HG02943 (cell line): ENCODE measurements around the gene GABBR2.

ENCODE experiments used
- ATAC-seq: cut with Tn5 transposase; IDR thresholded peaks from one replicate; pipeline ENCODE4 v1.9.1; 2021; ENCODE audit warnings: mild to moderate bottlenecking, low read depth, moderate library complexity; ENCODE audit not compliant: unreplicated experiment

The GABBR2 gene

GRCh38 chr9:98552331-98552730 lies 156.4 kb downstream of the GABBR2 start:
- ATAC-seq = no peak

DNA sequence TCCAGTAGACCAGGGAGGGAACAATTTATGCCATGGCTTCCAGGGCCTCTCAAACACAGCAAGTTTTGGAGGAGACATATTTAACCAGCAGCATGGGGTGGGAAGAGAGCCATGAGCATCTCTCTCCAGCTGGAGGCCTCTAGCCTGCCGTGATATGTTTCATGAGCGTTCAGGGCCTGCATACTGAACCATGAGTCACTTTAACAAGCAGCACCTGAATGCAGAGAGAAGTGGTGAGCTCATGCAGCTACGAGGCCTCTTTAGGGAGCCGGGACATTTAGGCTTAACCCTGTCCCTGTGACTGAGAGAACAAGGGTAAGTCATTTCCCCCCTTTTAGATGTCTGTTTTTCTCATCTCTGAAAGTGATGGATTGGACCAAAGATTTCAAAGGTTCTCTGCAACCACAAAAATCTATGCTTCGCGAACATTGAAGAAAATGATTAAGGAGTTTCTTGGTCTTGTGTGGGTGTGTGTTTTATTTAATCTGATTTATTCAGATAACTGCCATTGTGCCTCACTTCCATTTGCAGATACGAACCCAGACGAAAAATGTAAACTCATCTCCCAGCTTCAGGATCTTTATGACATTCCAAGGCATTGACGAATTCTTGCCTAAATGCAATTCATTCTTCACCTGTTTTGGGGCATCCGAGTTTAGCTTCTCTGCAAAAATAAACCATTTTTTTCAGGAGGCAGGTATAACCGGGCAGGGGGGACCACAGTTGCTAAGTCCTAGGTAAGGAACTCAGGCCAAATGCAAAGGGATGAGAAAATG lies 157.0 kb downstream of the GABBR2 start:
- no peak for ATAC-seq

DNA sequence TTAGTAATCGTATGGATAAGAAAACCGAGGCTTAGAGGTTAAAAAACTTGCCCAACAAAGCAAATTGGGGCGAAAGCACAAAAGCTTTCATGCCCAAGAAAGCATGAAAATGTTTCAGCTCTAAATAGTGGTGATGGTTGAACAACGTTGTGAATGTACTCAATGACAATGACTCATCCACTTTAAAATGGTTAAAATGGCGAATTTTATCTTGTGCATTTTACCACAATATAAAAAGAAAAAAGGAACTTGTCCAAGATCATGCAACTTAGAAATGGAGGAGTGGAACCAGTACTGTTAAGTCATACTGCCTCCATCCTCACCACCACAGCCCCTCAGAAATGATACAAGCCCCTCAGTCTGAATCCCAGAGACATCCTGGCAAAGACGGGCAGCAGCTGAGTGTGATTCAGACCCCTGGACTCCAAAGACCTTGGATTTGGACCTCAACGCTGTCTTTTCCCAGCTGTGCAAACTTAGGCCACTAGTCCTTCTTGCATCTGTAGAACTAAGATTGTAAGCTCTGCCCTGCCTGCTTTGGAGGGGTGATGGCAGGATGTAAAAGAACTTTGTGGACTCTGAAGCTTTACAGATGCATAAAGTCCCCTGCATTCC lies 158.4 kb downstream of the GABBR2 start:
- ATAC-seq = no peak

- no peak for ATAC-seq
Observed at GRCh38 chr9:98549401-98549800, 159.3 kb downstream of the GABBR2 start.

- no peak for ATAC-seq
Observed at GRCh38 chr9:98547606-98548005, 161.1 kb downstream of the GABBR2 start.

- ATAC-seq = no peak
Observed at GRCh38 chr9:98545021-98545420, 163.7 kb downstream of the GABBR2 start.

- no peak for ATAC-seq
Observed at GRCh38 chr9:98541684-98542230, 167.0 kb downstream of the GABBR2 start.

- ATAC-seq = no peak
Observed at GRCh38 chr9:98540476-98540875, 168.3 kb downstream of the GABBR2 start.

- no peak for ATAC-seq
Observed at GRCh38 chr9:98539954-98540353, 168.8 kb downstream of the GABBR2 start.

- no peak for ATAC-seq
Observed at GRCh38 chr9:98538626-98539031, 170.1 kb downstream of the GABBR2 start.

DNA sequence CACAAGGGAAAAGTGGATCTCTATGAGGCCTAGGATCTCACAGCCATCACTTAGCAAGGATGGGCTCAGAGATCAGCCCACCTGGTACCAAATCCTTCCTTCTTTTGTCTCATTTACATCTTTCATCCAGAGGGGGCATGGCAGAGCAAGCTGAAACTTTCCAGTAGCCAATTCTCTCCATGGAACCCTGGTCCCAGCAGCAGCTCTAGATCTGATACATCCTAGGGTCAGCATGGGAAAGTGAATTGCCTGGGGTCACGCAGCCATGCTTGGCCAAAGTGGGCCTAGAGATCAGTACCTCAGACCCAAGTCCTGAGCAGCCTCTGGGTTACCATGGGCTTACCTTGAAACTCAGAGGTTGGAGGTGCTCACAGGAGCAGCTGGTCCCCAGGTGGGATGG lies 170.5 kb downstream of the GABBR2 start:
- no peak for ATAC-seq

DNA sequence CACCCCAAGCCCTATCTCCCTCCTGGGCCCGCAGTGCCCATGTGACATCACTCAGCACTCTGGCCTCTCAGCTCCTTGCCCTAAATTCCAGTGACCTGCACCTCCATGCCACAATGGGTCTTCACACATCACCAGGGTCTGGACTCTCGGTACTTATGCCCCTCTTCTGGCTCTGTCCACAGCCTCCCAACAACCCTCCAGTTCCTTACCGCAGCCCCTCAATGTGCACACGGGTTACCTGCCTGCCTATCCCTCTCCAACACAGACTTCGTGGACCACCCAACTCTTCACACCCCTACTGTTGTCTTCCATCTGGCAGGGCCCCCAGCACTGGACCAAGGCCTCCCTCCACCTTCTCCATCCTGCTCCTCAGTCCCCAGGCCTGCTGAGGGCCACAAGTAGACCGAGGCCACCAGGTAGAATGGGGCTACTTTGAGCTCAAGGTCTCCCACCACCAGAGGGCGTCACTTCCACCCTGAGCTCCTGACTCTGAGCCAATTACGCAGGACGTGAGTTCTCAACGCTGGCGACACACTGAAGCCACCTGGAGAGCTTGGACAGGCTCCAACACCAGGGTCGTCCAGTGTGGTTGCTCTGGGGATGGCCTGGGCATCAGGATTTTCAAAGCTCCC lies 172.1 kb downstream of the GABBR2 start:
- no peak for ATAC-seq

GRCh38 chr9:98533866-98534265 lies 174.9 kb downstream of the GABBR2 start:
- no peak for ATAC-seq

- ATAC-seq = no peak
Observed at GRCh38 chr9:98533132-98533531, 175.6 kb downstream of the GABBR2 start.

- no peak for ATAC-seq
Observed at GRCh38 chr9:98532574-98532973, 176.2 kb downstream of the GABBR2 start.

DNA sequence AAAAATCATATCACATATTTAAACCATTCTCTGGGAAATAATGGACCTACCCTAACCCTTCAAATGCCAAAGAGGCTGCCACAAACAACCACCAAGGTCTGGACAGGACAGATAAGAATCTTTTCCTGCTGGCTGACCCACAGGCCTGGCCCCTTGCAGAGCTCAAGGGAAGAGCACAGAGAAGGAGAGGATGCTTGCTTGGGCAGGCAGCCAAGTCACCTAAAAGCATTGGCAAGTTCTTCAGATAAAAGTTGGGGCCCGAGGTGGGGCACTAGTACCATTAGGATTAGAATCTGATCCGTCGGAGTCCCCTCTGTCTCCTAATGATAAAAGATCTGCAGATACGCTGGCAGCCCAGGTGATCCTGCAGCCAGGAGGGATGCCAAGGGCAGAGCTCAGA lies 176.6 kb downstream of the GABBR2 start:
- ATAC-seq = no peak

GRCh38 chr9:98530806-98531386 lies 177.8 kb downstream of the GABBR2 start:
- ATAC-seq = no peak

GRCh38 chr9:98530275-98530674 lies 178.5 kb downstream of the GABBR2 start:
- no peak for ATAC-seq

DNA sequence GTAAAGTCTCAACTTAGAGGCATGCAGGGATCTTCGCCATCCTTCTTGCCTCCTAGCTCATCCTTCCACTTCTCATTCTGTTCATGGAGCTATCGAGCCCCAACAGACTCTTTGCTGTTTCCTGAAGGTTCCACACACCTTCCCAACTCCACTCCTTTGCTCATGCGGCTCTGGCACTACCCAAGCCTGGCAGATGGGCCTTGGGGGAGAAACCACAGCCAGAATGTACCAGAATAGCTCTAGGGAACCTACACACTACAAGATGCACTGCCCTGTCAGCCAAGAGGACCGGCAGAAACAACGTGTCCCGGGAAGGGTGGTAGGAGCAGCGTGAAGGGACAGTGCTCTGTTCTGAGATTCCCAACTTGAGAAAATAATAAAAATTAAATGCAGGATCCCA lies 178.9 kb downstream of the GABBR2 start:
- ATAC-seq = no peak

DNA sequence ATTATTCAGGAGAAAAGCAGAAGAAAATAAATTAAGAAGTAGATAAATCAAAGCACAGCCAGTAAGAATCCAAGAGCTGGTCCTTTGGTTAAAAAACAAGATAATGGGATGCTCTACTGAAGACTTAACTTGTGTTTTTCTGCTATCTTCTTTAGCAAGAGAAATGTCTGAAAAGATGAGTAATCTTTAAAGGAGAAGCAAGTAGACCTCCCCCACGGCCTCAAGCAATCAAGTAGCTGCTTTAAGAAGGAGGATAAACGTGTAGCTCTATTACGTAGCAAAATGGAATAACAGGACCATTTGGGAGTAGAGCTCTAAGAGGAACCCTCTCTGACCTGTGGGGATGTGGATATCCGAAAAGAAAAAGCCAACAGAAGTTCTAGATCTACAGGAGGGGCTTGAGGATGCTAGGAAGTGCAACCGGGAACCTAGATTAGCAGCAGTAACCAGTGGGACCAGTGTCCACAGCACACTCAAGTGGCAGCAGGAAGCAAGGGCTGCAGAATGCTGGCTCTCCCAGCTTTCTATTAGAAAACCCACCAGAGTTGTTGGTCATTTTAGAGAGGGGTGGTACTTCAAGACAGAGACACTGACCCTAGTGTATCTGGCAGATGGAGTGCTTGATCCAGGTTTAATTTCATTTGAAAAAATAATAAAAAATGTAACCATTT lies 185.4 kb downstream of the GABBR2 start:
- no peak for ATAC-seq

DNA sequence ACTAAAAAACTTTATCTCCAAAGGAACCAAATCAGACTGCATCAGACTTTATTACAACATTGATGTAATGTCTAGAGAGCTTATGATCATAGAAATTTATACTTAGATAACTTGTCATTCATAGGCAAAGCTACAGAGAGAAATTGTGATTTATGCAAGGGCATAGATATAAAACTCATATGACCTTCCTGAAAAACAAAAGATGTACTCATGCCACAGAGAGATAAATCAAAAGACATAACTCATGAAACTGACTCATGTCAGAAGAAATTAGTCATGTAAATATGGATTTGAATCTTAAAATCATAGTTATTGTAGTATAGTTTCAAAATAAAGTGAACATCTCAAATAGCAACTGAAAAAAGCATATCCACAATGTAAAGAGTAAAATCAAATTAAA lies 186.2 kb downstream of the GABBR2 start:
- ATAC-seq = no peak
